A549 (cell line): Measurements from ENCODE around the gene ATL3.

Experiments
- EP300 ChIP-seq, 2 experiments: fragments of >200 bp; sonication (Bioruptor Twin); formaldehyde crosslinking; IDR thresholded peaks; 2 replicates in 1 of 2; 3 replicates in 1 of 2; pipeline ENCODE4 v1.6.1; 2016 to 2017
- KDM5A ChIP-seq: fragments of 200-600 bp; sonication (generic); IDR thresholded peaks from 2 replicates; pipeline ENCODE4 v1.6.1; 2016; ENCODE audit warnings: antibody characterized with exemption, mild to moderate bottlenecking
- MYC ChIP-seq: IDR thresholded peaks from 2 replicates; pipeline ENCODE4 v1.6.1; 2012; ENCODE audit warnings: mild to moderate bottlenecking, inconsistent platforms, low read length, improper control_type of control experiment, borderline replicate concordance
- NFE2L2 ChIP-seq: fragments of 150-350 bp; conservative IDR thresholded peaks from 2 replicates; pipeline ENCODE4 v1.6.1; 2014; ENCODE audit warnings: low read length
- POLR2A ChIP-seq: IDR thresholded peaks from 2 replicates; pipeline ENCODE4 v1.6.1; 2012; ENCODE audit warnings: mild to moderate bottlenecking, low read length
- RAD21 ChIP-seq, 2 experiments: fragments of >200 bp in 1 of 2; sonication (Bioruptor Twin) in 1 of 2; formaldehyde crosslinking in 1 of 2; IDR thresholded peaks in 1 of 2; conservative IDR thresholded peaks in 1 of 2; 2 replicates in 1 of 2; 3 replicates in 1 of 2; pipeline ENCODE4 v1.6.1; 2012 to 2018; ENCODE audit warnings: inconsistent platforms in 1 of 2

DNA sequence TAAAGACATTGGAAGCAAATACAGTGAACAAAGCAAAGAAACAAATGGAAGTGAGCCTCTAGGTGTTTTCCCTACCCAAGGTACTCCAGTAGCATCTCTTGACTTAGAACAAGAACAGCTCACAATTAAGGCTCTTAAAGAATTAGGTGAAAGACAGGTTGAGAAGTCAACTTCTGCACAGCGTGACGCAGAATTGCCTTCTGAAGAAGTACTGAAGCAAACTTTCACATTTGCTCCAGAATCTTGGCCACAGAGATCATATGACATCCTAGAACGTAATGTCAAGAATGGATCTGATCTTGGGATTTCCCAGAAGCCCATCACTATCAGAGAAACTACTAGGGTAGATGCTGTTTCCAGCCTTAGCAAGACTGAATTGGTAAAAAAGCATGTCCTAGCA is 49.4 kb upstream of the ATL3 start:
- TF ChIP-seq KDM5A (no peak), POLR2A (no peak), RAD21 (conservative IDR thresholded peaks at IDR 0.05 in 1 of 2, IDR thresholded peaks at IDR 0.05 in 1 of 2) (no peak), MYC (no peak), EP300 (IDR thresholded peaks at IDR 0.05) (no peak), NFE2L2 (no peak)
